ENCODE measurements around the gene TMEM116.
"Not testable (repeated sequence)": the region's sequence is repeated elsewhere in the genome, so short reads cannot be mapped to it uniquely, and the experiment has no call there.

TMEM116 gene

GRCh38 chr12:112012775-112013600, at the start of gene TMEM116, which contains the start of gene ERP29:
Gene TMEM116 (minus strand): TSS chr12:112013165. CDS start chr12:112005270, 7,895 bp downstream.
Gene ERP29 (plus strand): TSS chr12:112013426. CDS start chr12:112013466, 40 bp downstream.
- DNase-seq (ENCODE audit: low read depth): peak; percentile 98

GRCh38 chr12:112061137-112061536, 48.2 kb upstream of the TMEM116 start:
- DNase-seq (ENCODE audit: low read depth): no peak

GRCh38 chr12:112049351-112049750, 36.4 kb upstream of the TMEM116 start:
- DNase-seq (ENCODE audit: low read depth): no peak

GRCh38 chr12:112046003-112046402, 33.0 kb upstream of the TMEM116 start:
- DNase-seq (ENCODE audit: low read depth): no peak

- DNase-seq (ENCODE audit: low read depth): not testable (repeated sequence)
These were observed 23.6 kb upstream of the TMEM116 start for GRCh38 chr12:112036614-112037013.

- DNase-seq (ENCODE audit: low read depth): no peak
These were observed 22.3 kb upstream of the TMEM116 start for GRCh38 chr12:112035219-112035785.

- no peak for DNase-seq (ENCODE audit: low read depth)
These were observed 19.3 kb upstream of the TMEM116 start for GRCh38 chr12:112032292-112032691.

- no peak for DNase-seq (ENCODE audit: low read depth)
These were observed 18.5 kb upstream of the TMEM116 start for GRCh38 chr12:112031472-112031871.

GRCh38 chr12:112029301-112029700, 16.3 kb upstream of the TMEM116 start:
- DNase-seq (ENCODE audit: low read depth): no peak

GRCh38 chr12:112025808-112026375, 12.9 kb upstream of the TMEM116 start:
- no peak for DNase-seq (ENCODE audit: low read depth)

- no peak for DNase-seq (ENCODE audit: low read depth)
These were observed 10.9 kb upstream of the TMEM116 start for GRCh38 chr12:112023759-112024396.

- DNase-seq (ENCODE audit: low read depth): no peak
These were observed 9.5 kb upstream of the TMEM116 start for GRCh38 chr12:112022241-112023016.

GRCh38 chr12:112020947-112021457, 8.0 kb upstream of the TMEM116 start:
- DNase-seq (ENCODE audit: low read depth): no peak

- peak; percentile 85 for DNase-seq (ENCODE audit: low read depth)
These were observed 5.7 kb upstream of the TMEM116 start for GRCh38 chr12:112018571-112019237.

GRCh38 chr12:112017041-112017440, 4.1 kb upstream of the TMEM116 start:
- DNase-seq (ENCODE audit: low read depth): no peak

- no peak for DNase-seq (ENCODE audit: low read depth)
These were observed 3.0 kb upstream of the TMEM116 start for GRCh38 chr12:112015938-112016337.

- DNase-seq (ENCODE audit: low read depth): peak; percentile 59
These were observed 837 bp upstream of the TMEM116 start for GRCh38 chr12:112013601-112014402.

GRCh38 chr12:112011685-112012084, 1.3 kb downstream of the TMEM116 start:
- no peak for DNase-seq (ENCODE audit: low read depth)

GRCh38 chr12:112010415-112011344, 2.3 kb downstream of the TMEM116 start:
- no peak for DNase-seq (ENCODE audit: low read depth)

All from fibroblast of gingiva (primary cell).